ENCODE results near the gene LRRC27. TPM values are rescaled to one million over a fixed set of nuclear protein-coding genes. Genes with fewer than 3 reads are reported as not detected.
A peak's percentile ranks its signal among the peaks of the same experiment; 100 is the strongest.

The LRRC27 gene
- 3.8 TPM for total RNA-seq
- long read RNA-seq, full-length matches to known transcripts: 2 of 11 reads
- long read RNA-seq, partial matches to known transcripts: 2 of 11 reads
- long read RNA-seq, other reads (novel, unspliced or antisense): 7 of 11 reads

DNA sequence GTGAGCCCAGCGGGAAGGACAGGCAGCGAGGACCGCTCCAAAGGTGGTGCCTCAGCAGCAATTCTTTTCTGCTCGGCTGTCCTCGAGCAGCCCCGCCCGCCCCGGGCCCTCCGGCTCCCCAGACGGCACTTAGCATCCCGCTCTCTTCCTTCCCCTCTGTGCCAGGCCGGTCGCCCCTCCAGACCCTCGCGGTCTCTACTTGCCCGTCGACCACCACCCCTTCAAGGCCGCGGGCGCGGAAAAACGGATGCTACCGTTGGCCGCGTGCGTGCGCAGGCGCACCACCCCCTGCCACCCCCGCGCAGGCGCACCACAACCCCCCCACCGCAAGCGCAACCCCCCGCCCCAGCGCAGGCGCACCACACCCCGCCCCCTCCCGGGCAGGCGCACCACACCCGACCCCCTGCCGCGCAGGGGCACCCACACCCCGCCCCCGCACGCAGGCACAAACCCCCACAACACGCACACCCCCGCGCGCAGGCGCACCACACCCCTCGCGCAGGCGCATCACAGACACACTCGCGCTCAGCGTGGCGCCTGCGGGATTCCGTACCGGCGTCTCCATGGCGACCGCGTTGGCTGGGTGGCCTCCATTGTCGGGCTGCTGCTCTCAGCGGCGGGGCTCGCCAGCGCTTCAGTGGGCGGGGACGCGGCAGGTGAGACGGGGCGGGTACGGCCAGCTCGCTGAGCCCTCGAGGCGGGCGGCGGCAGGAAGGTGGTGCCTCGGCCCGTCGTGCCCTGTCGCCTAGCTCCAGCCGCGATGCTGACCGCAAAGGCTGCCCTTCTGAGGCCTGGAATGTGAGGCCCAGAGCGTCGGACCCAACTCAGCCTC is at the start of gene LRRC27:
Gene LRRC27, plus strand, starts transcription at position 593 of the 832 bp plus-strand sequence. CDS start 1,332 bp downstream, outside the sequence.
- Histone ChIP-seq H3K36me3 (no peaks in the 10 kb centered on the region), H3K9me3 (replicated peaks) (no peaks in the 10 kb centered on the region), H3K4me3 (peak within 1 kb of the TSS; percentile 97), H3K27ac (replicated peaks) (peak within 1 kb of the TSS; percentile 88), H3K27me3 (ENCODE audit: low read depth) (no peaks in the 10 kb centered on the region), H3K4me1 (peaks cover 57% of the 10 kb centered on the region)
- TF ChIP-seq CTCF (IDR thresholded peaks at IDR 0.05; ENCODE audit: borderline replicate concordance): no peak
- peak; percentile 99 for DNase-seq
- intact Hi-C loops (cut with micrococcal nuclease): no loop called here

DNA sequence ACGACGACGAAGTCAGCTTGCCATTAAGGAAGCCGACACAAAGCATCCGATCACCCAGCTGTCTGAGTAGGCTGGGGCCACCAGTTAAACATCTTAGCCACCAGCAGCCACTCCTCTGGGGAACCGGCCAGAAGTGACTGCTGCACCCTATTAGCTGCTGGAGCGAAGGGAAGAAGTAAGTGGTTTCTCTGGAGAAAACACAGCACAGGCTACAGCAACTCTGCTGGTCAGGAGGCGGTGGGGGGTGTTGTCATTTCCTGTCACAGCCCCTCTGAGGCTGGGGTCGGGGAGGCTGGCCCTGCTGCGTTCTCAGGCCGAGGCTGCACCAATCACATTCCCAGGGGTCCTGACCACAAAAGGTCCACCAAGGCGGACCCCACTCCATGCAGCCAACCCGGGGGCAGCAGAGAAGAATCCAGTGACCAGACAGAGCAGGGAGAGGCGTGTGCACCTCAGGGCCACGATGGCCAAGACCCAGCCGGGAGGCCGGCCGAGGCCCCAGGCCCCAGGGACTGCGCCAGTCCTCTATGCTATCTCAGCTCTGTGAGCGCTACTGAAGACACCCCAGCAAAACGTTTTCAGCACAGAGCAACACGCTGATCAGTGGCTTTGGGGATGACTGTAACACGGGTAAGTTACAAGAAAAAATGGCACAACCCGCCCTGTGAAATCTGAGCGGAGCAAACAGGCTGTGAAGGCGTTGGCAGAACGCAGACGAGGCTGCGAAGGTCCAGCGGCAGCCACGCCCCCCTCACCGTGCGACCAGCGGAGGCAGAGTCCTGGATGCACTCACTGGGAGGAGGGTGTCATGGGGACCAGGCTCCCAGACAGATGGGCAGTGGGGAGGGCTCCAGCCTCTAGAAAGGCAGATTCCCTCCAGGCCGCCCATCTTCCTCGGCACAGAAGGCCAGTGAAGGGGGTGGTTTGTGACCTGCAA is 49.1 kb upstream of the LRRC27 start:
- Histone ChIP-seq H3K4me1 (peaks cover 4% of the 10 kb centered on the region), H3K9me3 (replicated peaks) (peaks cover 4% of the 10 kb centered on the region), H3K27ac (replicated peaks) (no peak overlapping the region), H3K4me3 (no peak overlapping the region), H3K27me3 (ENCODE audit: low read depth) (peaks cover 26% of the 10 kb centered on the region), H3K36me3 (no peaks in the 10 kb centered on the region)
- DNase-seq: no peak
- no peak for TF ChIP-seq CTCF (IDR thresholded peaks at IDR 0.05; ENCODE audit: borderline replicate concordance)
- intact Hi-C loops (cut with micrococcal nuclease): no loop called here

GRCh38 chr10:132283604-132284382 is 48.2 kb upstream of the LRRC27 start:
- H3K9me3 ChIP-seq (replicated peaks): peaks cover 12% of the 10 kb centered on the region
- peaks cover 26% of the 10 kb centered on the region for H3K27me3 ChIP-seq (ENCODE audit: low read depth)
- intact Hi-C loops (cut with micrococcal nuclease): no loop called here
- H3K4me3 ChIP-seq: no peak overlapping the region
- DNase-seq: no peak
- no peaks in the 10 kb centered on the region for H3K36me3 ChIP-seq
- peaks cover 4% of the 10 kb centered on the region for H3K4me1 ChIP-seq
- no peak for TF ChIP-seq CTCF (IDR thresholded peaks at IDR 0.05; ENCODE audit: borderline replicate concordance)
- H3K27ac ChIP-seq (replicated peaks): no peak overlapping the region

DNA sequence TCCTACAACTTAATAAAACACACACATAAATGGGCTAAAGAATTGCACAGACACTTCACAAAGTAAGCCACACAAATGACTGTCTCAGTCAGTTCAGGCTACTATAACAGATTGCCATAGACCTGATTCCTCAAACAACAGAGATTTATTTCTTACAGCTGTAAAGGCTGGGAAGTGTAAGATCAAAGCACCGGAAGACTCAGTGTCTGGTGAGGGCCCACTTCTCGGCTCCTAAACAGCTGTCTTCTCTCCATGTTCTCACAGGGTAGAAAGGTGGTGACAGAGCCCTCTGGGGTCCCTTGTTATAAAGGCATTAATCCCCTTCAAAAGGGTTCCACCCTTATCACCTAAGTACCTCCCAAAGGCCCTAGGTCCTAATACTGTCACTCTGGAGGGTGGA is 42.6 kb upstream of the LRRC27 start:
- H3K27ac ChIP-seq (replicated peaks): no peak overlapping the region

More for the DNA sequence above, 42.6 kb upstream of the LRRC27 start:
- Histone ChIP-seq H3K4me1 (peaks cover 9% of the 10 kb centered on the region), H3K9me3 (replicated peaks) (peaks cover 26% of the 10 kb centered on the region), H3K27me3 (ENCODE audit: low read depth) (peaks cover 9% of the 10 kb centered on the region), H3K4me3 (no peak overlapping the region), H3K36me3 (no peaks in the 10 kb centered on the region)
- no peak for TF ChIP-seq CTCF (IDR thresholded peaks at IDR 0.05; ENCODE audit: borderline replicate concordance)
- intact Hi-C loops (cut with micrococcal nuclease): no loop called here
- no peak for DNase-seq
